HL-60 (cell line): ENCODE measurements around the gene WDR7.
A peak's percentile ranks its signal among the peaks of the same experiment; 100 is the strongest.

Experiments used
- DNase-seq, 2 experiments: peaks; one replicate each; pipeline ENCODE4 v3.0.0-alpha.2; 2010 to 2020; ENCODE audit warnings: low read depth in 1 of 2, low spot score in 1 of 2
- H3K27ac ChIP-seq: fragments of 250-450 bp; sonication (Bioruptor Pico); replicated peaks from 2 replicates; pipeline ENCODE4 v1.5.1; 2020; ENCODE audit warnings: mild to moderate bottlenecking, moderate library complexity
- H3K27me3 ChIP-seq: fragments of 250-450 bp; sonication (Bioruptor Pico); 2 replicates; pipeline ENCODE4 v1.5.1; 2021; ENCODE audit warnings: mild to moderate bottlenecking, moderate library complexity; ENCODE audit not compliant: insufficient read depth, poor library complexity, severe bottlenecking
- H3K4me3 ChIP-seq: replicated peaks from 2 replicates; pipeline ENCODE4 v1.5.1; 2011; ENCODE audit warnings: mild to moderate bottlenecking, control low read depth, low read length; ENCODE audit not compliant: insufficient read depth
- CTCF ChIP-seq: IDR thresholded peaks from one replicate; pipeline ENCODE4 v1.5.1; 2011; ENCODE audit warnings: low read length, control low read depth, inconsistent platforms; ENCODE audit not compliant: insufficient read depth
- GABPA ChIP-seq: IDR thresholded peaks from 2 replicates; pipeline ENCODE4 v1.6.1; 2012; ENCODE audit warnings: low read depth
- POLR2AphosphoS5 ChIP-seq: IDR thresholded peaks from 2 replicates; pipeline ENCODE4 v1.6.1; 2012; ENCODE audit warnings: low read depth
- REST ChIP-seq: IDR thresholded peaks from 2 replicates; pipeline ENCODE4 v1.6.1; 2012; ENCODE audit warnings: low read depth; ENCODE audit not compliant: insufficient replicate concordance
- SPI1 ChIP-seq: IDR thresholded peaks from 2 replicates; pipeline ENCODE4 v1.6.1; 2012; ENCODE audit warnings: low read depth, mild to moderate bottlenecking, borderline replicate concordance

WDR7 gene

GRCh38 chr18:57077005-57077765 lies 426.0 kb downstream of the WDR7 start:
- no peak for DNase-seq
- Histone ChIP-seq H3K27me3 (no peaks in the 10 kb centered on the region), H3K4me3 (no peak overlapping the region), H3K27ac (no peak overlapping the region)
- TF ChIP-seq GABPA (no peak), POLR2AphosphoS5 (no peak), CTCF (no peak), SPI1 (no peak), REST (no peak)

GRCh38 chr18:57077786-57078552 lies 426.8 kb downstream of the WDR7 start:
- H3K27ac ChIP-seq: no peak overlapping the region
- no peak overlapping the region for H3K4me3 ChIP-seq
- H3K27me3 ChIP-seq: no peaks in the 10 kb centered on the region
- peak; percentile 84 to 98 for DNase-seq
- TF ChIP-seq REST: peak; percentile 37
- no peak for TF ChIP-seq CTCF
- TF ChIP-seq POLR2AphosphoS5: peak; percentile 97
- TF ChIP-seq SPI1: peak; percentile 89
- no peak for TF ChIP-seq GABPA

- no peak overlapping the region for H3K27ac ChIP-seq
- no peaks in the 10 kb centered on the region for H3K27me3 ChIP-seq
- H3K4me3 ChIP-seq: no peak overlapping the region
- TF ChIP-seq CTCF (no peak), POLR2AphosphoS5 (no peak), GABPA (no peak), REST (no peak), SPI1 (no peak)
- DNase-seq: no peak
Observed at GRCh38 chr18:57078614-57079013, 427.5 kb downstream of the WDR7 start.
